ENCODE data around the gene RNF217.

Gene RNF217

GRCh38 chr6:124990988-124991387 lies 28.8 kb downstream of the RNF217 start:
- no peaks in the 10 kb centered on the region for H3K4me1 ChIP-seq (ENCODE audit: insufficient read depth, low read length, poor library complexity, severe bottlenecking)
- TF ChIP-seq, protein P1, sequence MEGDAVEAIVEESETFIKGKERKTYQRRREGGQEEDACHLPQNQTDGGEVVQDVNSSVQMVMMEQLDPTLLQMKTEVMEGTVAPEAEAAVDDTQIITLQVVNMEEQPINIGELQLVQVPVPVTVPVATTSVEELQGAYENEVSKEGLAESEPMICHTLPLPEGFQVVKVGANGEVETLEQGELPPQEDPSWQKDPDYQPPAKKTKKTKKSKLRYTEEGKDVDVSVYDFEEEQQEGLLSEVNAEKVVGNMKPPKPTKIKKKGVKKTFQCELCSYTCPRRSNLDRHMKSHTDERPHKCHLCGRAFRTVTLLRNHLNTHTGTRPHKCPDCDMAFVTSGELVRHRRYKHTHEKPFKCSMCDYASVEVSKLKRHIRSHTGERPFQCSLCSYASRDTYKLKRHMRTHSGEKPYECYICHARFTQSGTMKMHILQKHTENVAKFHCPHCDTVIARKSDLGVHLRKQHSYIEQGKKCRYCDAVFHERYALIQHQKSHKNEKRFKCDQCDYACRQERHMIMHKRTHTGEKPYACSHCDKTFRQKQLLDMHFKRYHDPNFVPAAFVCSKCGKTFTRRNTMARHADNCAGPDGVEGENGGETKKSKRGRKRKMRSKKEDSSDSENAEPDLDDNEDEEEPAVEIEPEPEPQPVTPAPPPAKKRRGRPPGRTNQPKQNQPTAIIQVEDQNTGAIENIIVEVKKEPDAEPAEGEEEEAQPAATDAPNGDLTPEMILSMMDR (conservative IDR thresholded peaks at IDR 0.05; ENCODE audit: low read length): no peak
- TF ChIP-seq EZH2phosphoT487 (IDR thresholded peaks at IDR 0.05; ENCODE audit: borderline replicate concordance): no peak
- no peaks in the 10 kb centered on the region for H4K20me1 ChIP-seq (ENCODE audit: insufficient read depth, low read length, poor library complexity, severe bottlenecking)
- H3F3A ChIP-seq (ENCODE audit: low read depth): no peaks in the 10 kb centered on the region
- no peaks in the 10 kb centered on the region for H3K36me3 ChIP-seq (ENCODE audit: insufficient read depth, low read length)
- no peak overlapping the region for H2AFZ ChIP-seq (ENCODE audit: low read length)
- H3K9ac ChIP-seq (ENCODE audit: low read depth, low read length, poor library complexity, severe bottlenecking): no peak overlapping the region
- H3K4me2 ChIP-seq (ENCODE audit: low read depth, low read length, poor library complexity, severe bottlenecking): no peak overlapping the region
- H3K4me3 ChIP-seq (ENCODE audit: low read length, poor library complexity, severe bottlenecking): no peak overlapping the region
- no peaks in the 10 kb centered on the region for H3K9me2 ChIP-seq (replicated peaks; ENCODE audit: low read depth, low read length)
- no peaks in the 10 kb centered on the region for H3K9me3 ChIP-seq (ENCODE audit: insufficient read depth, low read depth, low read length)
- no peaks in the 10 kb centered on the region for H3K27me3 ChIP-seq (ENCODE audit: insufficient read depth, low read length, poor library complexity, severe bottlenecking)
- H3K79me2 ChIP-seq (ENCODE audit: insufficient read depth, low read length): no peaks in the 10 kb centered on the region

GRCh38 chr6:124991764-124992295 lies 29.6 kb downstream of the RNF217 start:
- H3K9me3 ChIP-seq (ENCODE audit: insufficient read depth, low read depth, low read length): no peaks in the 10 kb centered on the region
- no peaks in the 10 kb centered on the region for H3K79me2 ChIP-seq (ENCODE audit: insufficient read depth, low read length)
- no peaks in the 10 kb centered on the region for H4K20me1 ChIP-seq (ENCODE audit: insufficient read depth, low read length, poor library complexity, severe bottlenecking)
- no peaks in the 10 kb centered on the region for H3F3A ChIP-seq (ENCODE audit: low read depth)
- H3K9me2 ChIP-seq (replicated peaks; ENCODE audit: low read depth, low read length): no peaks in the 10 kb centered on the region
- TF ChIP-seq, protein P1 (conservative IDR thresholded peaks at IDR 0.05; ENCODE audit: low read length): no peak
- no peak for TF ChIP-seq EZH2phosphoT487 (IDR thresholded peaks at IDR 0.05; ENCODE audit: borderline replicate concordance)
- no peaks in the 10 kb centered on the region for H3K27me3 ChIP-seq (ENCODE audit: insufficient read depth, low read length, poor library complexity, severe bottlenecking)
- no peak overlapping the region for H2AFZ ChIP-seq (ENCODE audit: low read length)
- H3K36me3 ChIP-seq (ENCODE audit: insufficient read depth, low read length): no peaks in the 10 kb centered on the region
- H3K9ac ChIP-seq (ENCODE audit: low read depth, low read length, poor library complexity, severe bottlenecking): no peak overlapping the region
- no peak overlapping the region for H3K4me2 ChIP-seq (ENCODE audit: low read depth, low read length, poor library complexity, severe bottlenecking)
- H3K4me1 ChIP-seq (ENCODE audit: insufficient read depth, low read length, poor library complexity, severe bottlenecking): no peaks in the 10 kb centered on the region
- H3K4me3 ChIP-seq (ENCODE audit: low read length, poor library complexity, severe bottlenecking): no peak overlapping the region

GRCh38 chr6:124993327-124993726 lies 31.1 kb downstream of the RNF217 start:
- no peaks in the 10 kb centered on the region for H3K79me2 ChIP-seq (ENCODE audit: insufficient read depth, low read length)
- H3K9ac ChIP-seq (ENCODE audit: low read depth, low read length, poor library complexity, severe bottlenecking): no peak overlapping the region
- no peaks in the 10 kb centered on the region for H3K4me1 ChIP-seq (ENCODE audit: insufficient read depth, low read length, poor library complexity, severe bottlenecking)
- H3K4me2 ChIP-seq (ENCODE audit: low read depth, low read length, poor library complexity, severe bottlenecking): no peak overlapping the region
- H3K36me3 ChIP-seq (ENCODE audit: insufficient read depth, low read length): no peaks in the 10 kb centered on the region
- H3K9me3 ChIP-seq (ENCODE audit: insufficient read depth, low read depth, low read length): no peaks in the 10 kb centered on the region
- TF ChIP-seq EZH2phosphoT487 (IDR thresholded peaks at IDR 0.05; ENCODE audit: borderline replicate concordance): no peak
- TF ChIP-seq, protein P1 (conservative IDR thresholded peaks at IDR 0.05; ENCODE audit: low read length): no peak
- H3F3A ChIP-seq (ENCODE audit: low read depth): no peaks in the 10 kb centered on the region
- no peaks in the 10 kb centered on the region for H4K20me1 ChIP-seq (ENCODE audit: insufficient read depth, low read length, poor library complexity, severe bottlenecking)
- H3K27me3 ChIP-seq (ENCODE audit: insufficient read depth, low read length, poor library complexity, severe bottlenecking): no peaks in the 10 kb centered on the region
- H2AFZ ChIP-seq (ENCODE audit: low read length): no peak overlapping the region
- H3K4me3 ChIP-seq (ENCODE audit: low read length, poor library complexity, severe bottlenecking): no peak overlapping the region
- no peaks in the 10 kb centered on the region for H3K9me2 ChIP-seq (replicated peaks; ENCODE audit: low read depth, low read length)

All from Loucy (cell line).